Glutamatergic neuron (in vitro differentiated cells): ENCODE data around the gene EPN3. TPM values are rescaled to one million over a fixed set of nuclear protein-coding genes. Genes with fewer than 3 reads are reported as not detected.
A peak's percentile ranks its signal among the peaks of the same experiment; 100 is the strongest.

ENCODE experiments used
- DNase-seq: peaks from one replicate; pipeline ENCODE4 v3.0.0; 2022
- H3K27ac Mint-ChIP-seq: one replicate; pipeline ENCODE4 v1.8.0; 2020; ENCODE audit warnings: mild to moderate bottlenecking, mixed read lengths, inconsistent platforms; ENCODE audit not compliant: unreplicated experiment
- H3K27me3 Mint-ChIP-seq: one replicate; pipeline ENCODE4 v1.8.0; 2020; ENCODE audit warnings: mild to moderate bottlenecking, moderate library complexity, mixed read lengths, inconsistent platforms; ENCODE audit not compliant: unreplicated experiment
- H3K36me3 Mint-ChIP-seq: one replicate; pipeline ENCODE4 v1.8.0; 2020; ENCODE audit warnings: mild to moderate bottlenecking, mixed read lengths, inconsistent platforms; ENCODE audit not compliant: unreplicated experiment
- H3K4me1 Mint-ChIP-seq: one replicate; pipeline ENCODE4 v1.8.0; 2020; ENCODE audit warnings: mild to moderate bottlenecking, low read depth, mixed read lengths, inconsistent platforms; ENCODE audit not compliant: unreplicated experiment
- H3K4me3 Mint-ChIP-seq: one replicate; pipeline ENCODE4 v1.8.0; 2020; ENCODE audit warnings: mild to moderate bottlenecking, mixed read lengths, inconsistent platforms; ENCODE audit not compliant: unreplicated experiment
- H3K9me3 Mint-ChIP-seq: one replicate; pipeline ENCODE4 v1.8.0; 2020; ENCODE audit warnings: mild to moderate bottlenecking, moderate library complexity, mixed read lengths, inconsistent platforms; ENCODE audit not compliant: unreplicated experiment
- CTCF ChIP-seq: fragments of 200-600 bp; sonication (generic); IDR thresholded peaks from one replicate; pipeline ENCODE4 v1.5.0; 2021; ENCODE audit not compliant: partially characterized antibody, unreplicated experiment
- total RNA-seq: library from RNA; stranded (reverse); fragmentation: NEBNext Ultra II Directional; extraction: Animal tissue kit (Norgen Biotek cat#: 25700); gene quantifications from one replicate; pipeline ENCODE4 v1.2.1, GENCODE V29; 2021; ENCODE audit not compliant: unreplicated experiment

Gene EPN3
- total RNA-seq, 1 donor from 2014 or later: 0.12 TPM

GRCh38 chr17:50531428-50532025 is 1.0 kb upstream of the EPN3 start:
- TF ChIP-seq CTCF: no peak
- peaks cover 14% of the 10 kb centered on the region for H3K27me3 Mint-ChIP-seq
- no peak overlapping the region for H3K4me3 Mint-ChIP-seq
- no peaks in the 10 kb centered on the region for H3K9me3 Mint-ChIP-seq
- DNase-seq: no peak
- H3K4me1 Mint-ChIP-seq: peaks cover 5% of the 10 kb centered on the region
- H3K27ac Mint-ChIP-seq: no peak overlapping the region
- H3K36me3 Mint-ChIP-seq: peaks cover 4% of the 10 kb centered on the region

GRCh38 chr17:50533185-50533584 is 650 bp downstream of the EPN3 start:
- no peak for DNase-seq
- Mint-ChIP-seq H3K9me3 (peaks cover 2% of the 10 kb centered on the region), H3K27me3 (peaks cover 14% of the 10 kb centered on the region), H3K4me1 (peaks cover 5% of the 10 kb centered on the region), H3K36me3 (peaks cover 4% of the 10 kb centered on the region), H3K27ac (no peak overlapping the region), H3K4me3 (peak overlapping the region; percentile 18)
- no peak for TF ChIP-seq CTCF

GRCh38 chr17:50533720-50534148 is 1.2 kb downstream of the EPN3 start:
- Mint-ChIP-seq H3K27ac (no peak overlapping the region), H3K27me3 (peaks cover 14% of the 10 kb centered on the region), H3K36me3 (peaks cover 4% of the 10 kb centered on the region), H3K9me3 (peaks cover 2% of the 10 kb centered on the region), H3K4me3 (peak overlapping the region; percentile 34), H3K4me1 (peaks cover 8% of the 10 kb centered on the region)
- no peak for TF ChIP-seq CTCF
- DNase-seq: no peak

- Mint-ChIP-seq H3K27me3 (peaks cover 16% of the 10 kb centered on the region), H3K27ac (no peak overlapping the region), H3K36me3 (peaks cover 4% of the 10 kb centered on the region), H3K4me1 (peaks cover 11% of the 10 kb centered on the region), H3K4me3 (peak overlapping the region; percentile 34), H3K9me3 (peaks cover 4% of the 10 kb centered on the region)
- peak; percentile 49 for TF ChIP-seq CTCF
- no peak for DNase-seq
These were observed 1.9 kb downstream of the EPN3 start for GRCh38 chr17:50534222-50534978.

- DNase-seq: no peak
- TF ChIP-seq CTCF: no peak
- Mint-ChIP-seq H3K9me3 (peaks cover 6% of the 10 kb centered on the region), H3K36me3 (peaks cover 4% of the 10 kb centered on the region), H3K27ac (no peak overlapping the region), H3K27me3 (peaks cover 18% of the 10 kb centered on the region), H3K4me1 (peaks cover 13% of the 10 kb centered on the region), H3K4me3 (no peak overlapping the region)
These were observed 2.4 kb downstream of the EPN3 start for GRCh38 chr17:50534979-50535326.
